Activated B cell treated with CpG ODN at 0.5 μM for 24 hours (primary cell): Measurements from ENCODE around the gene MYO1E. TPM values are rescaled to one million over a fixed set of nuclear protein-coding genes. Genes with fewer than 3 reads are reported as not detected.
"Not testable (repeated sequence)": the region's sequence is repeated elsewhere in the genome, so short reads cannot be mapped to it uniquely, and the experiment has no call there.

Source experiments
- ATAC-seq: fragments of 200-7000 bp; cut with Tn5 transposase; one replicate; pipeline ENCODE4 v1.10.0; 2021; ENCODE audit warnings: low read depth, mild to moderate bottlenecking, moderate library complexity
- CTCF ChIA-PET: fragments of 350-600 bp; sonication (Branson Sonifier 250); formaldehyde crosslinking; loops from one replicate; lab custom pipeline; 2021; ENCODE audit warnings: antibody characterized with exemption; lab: Charles Lee
- POLR2A ChIA-PET: fragments of 350-600 bp; sonication (Branson Sonifier 250); formaldehyde crosslinking; loops from one replicate; lab custom pipeline; 2021; ENCODE audit warnings: antibody characterized with exemption; lab: Charles Lee
- DNase-seq: peaks from one replicate; pipeline ENCODE4 v3.0.0; 2022
- H3K27ac Mint-ChIP-seq: one replicate; pipeline ENCODE4 v1.8.0; 2020; ENCODE audit warnings: mixed read lengths
- H3K27me3 Mint-ChIP-seq: one replicate; pipeline ENCODE4 v1.8.0; 2021; ENCODE audit warnings: mixed read lengths
- H3K36me3 Mint-ChIP-seq: one replicate; pipeline ENCODE4 v1.8.0; 2021; ENCODE audit warnings: low read depth, mixed read lengths
- H3K4me1 Mint-ChIP-seq: one replicate; pipeline ENCODE4 v1.8.0; 2021; ENCODE audit warnings: mixed read lengths
- H3K4me3 Mint-ChIP-seq: one replicate; pipeline ENCODE4 v1.8.0; 2020; ENCODE audit warnings: mild to moderate bottlenecking, mixed read lengths
- H3K9me3 Mint-ChIP-seq: one replicate; pipeline ENCODE4 v1.8.0; 2020; ENCODE audit warnings: mixed read lengths
- CTCF ChIP-seq: fragments of 200-600 bp; IDR thresholded peaks from one replicate; pipeline ENCODE4 v1.8.0; 2022; ENCODE audit warnings: antibody characterized with exemption, mild to moderate bottlenecking
- intact Hi-C: fragments of 100-400 bp; cut with micrococcal nuclease; formaldehyde crosslinking; loops from one replicate; pipeline ENCODE4 v1.15.1; 2024
- total RNA-seq: library from RNA; stranded (reverse); gene quantifications from 2 replicates; pipeline ENCODE4 v1.2.3, GENCODE V29; 2022

The MYO1E gene
- total RNA-seq, 1 donor from 2014 or later, result 186 TPM

GRCh38 chr15:59405079-59405478 is 32.4 kb upstream of the MYO1E start:
- H3K4me1 Mint-ChIP-seq, result peaks cover 77% of the 10 kb centered on the region
- no peaks in the 10 kb centered on the region for H3K27me3 Mint-ChIP-seq
- no peaks in the 10 kb centered on the region for H3K9me3 Mint-ChIP-seq
- ATAC-seq (no peak), DNase-seq (no peak)
- POLR2A ChIA-PET, result interaction anchor here (1.1 kb wide), 1 partner anchor 36 kb away, joined by 3 read pairs; no protein-coding TSS in a partner anchor
- peak overlapping the region; percentile 46 for H3K27ac Mint-ChIP-seq
- H3K36me3 Mint-ChIP-seq, result no peaks in the 10 kb centered on the region
- CTCF ChIA-PET, result no interaction called here
- intact Hi-C loops, result no loop called here
- H3K4me3 Mint-ChIP-seq, result no peak overlapping the region
- TF ChIP-seq CTCF, result no peak

GRCh38 chr15:59401824-59402569 is 29.3 kb upstream of the MYO1E start:
- no peak for TF ChIP-seq CTCF
- Mint-ChIP-seq H3K36me3 (no peaks in the 10 kb centered on the region), H3K27ac (peak overlapping the region; percentile 46), H3K4me1 (peaks cover 82% of the 10 kb centered on the region), H3K9me3 (no peaks in the 10 kb centered on the region), H3K27me3 (no peaks in the 10 kb centered on the region), H3K4me3 (no peak overlapping the region)
- ChIA-PET POLR2A (interaction anchor here (5.3 kb wide), 1 partner anchor 9 kb away, joined by 63 read pairs; no protein-coding TSS in a partner anchor), CTCF (no interaction called here)
- DNase-seq (no peak), ATAC-seq (no peak)
- intact Hi-C loops, result no loop called here

- H3K36me3 Mint-ChIP-seq, DNase-seq, ATAC-seq, H3K9me3 Mint-ChIP-seq, intact Hi-C loops, H3K4me3 Mint-ChIP-seq, H3K27me3 Mint-ChIP-seq: not testable (repeated sequence)
- H3K27ac Mint-ChIP-seq, result peak overlapping the region; percentile 93
- peaks cover 84% of the 10 kb centered on the region for H3K4me1 Mint-ChIP-seq
- CTCF ChIA-PET, result interaction anchor here (1.7 kb wide), 1 partner anchor 25 kb away, joined by 6 read pairs; no protein-coding TSS in a partner anchor
- POLR2A ChIA-PET, result interaction anchor here (0.7 to 5.3 kb wide), 3 partner anchors 10 to 88 kb away, joined by 3 to 63 read pairs (median 10); no protein-coding TSS in a partner anchor
Measured at GRCh38 chr15:59401051-59401823, 28.6 kb upstream of the MYO1E start.

GRCh38 chr15:59400103-59400813 is 27.6 kb upstream of the MYO1E start:
- H3K36me3 Mint-ChIP-seq, result no peaks in the 10 kb centered on the region
- peak overlapping the region; percentile 78 for H3K4me3 Mint-ChIP-seq
- peak overlapping the region; percentile 93 for H3K27ac Mint-ChIP-seq
- ChIA-PET CTCF (interaction anchor here (1.1 to 2.9 kb wide), 4 partner anchors 11 to 128 kb away, joined by 3 to 28 read pairs (median 4); no protein-coding TSS in a partner anchor), POLR2A (interaction anchor here (0.6 to 5.3 kb wide), 9 partner anchors 11 to 116 kb away, joined by 3 to 63 read pairs (median 3); partner anchors contain the start of gene MYO1E)
- H3K4me1 Mint-ChIP-seq, result peaks cover 84% of the 10 kb centered on the region
- H3K27me3 Mint-ChIP-seq, result no peaks in the 10 kb centered on the region
- no peaks in the 10 kb centered on the region for H3K9me3 Mint-ChIP-seq
- TF ChIP-seq CTCF, result no peak
- DNase-seq (no peak), ATAC-seq (peak; percentile 20)
- intact Hi-C loops, result no loop called here
